HUES64 (cell line): ENCODE measurements around the gene ISYNA1.
A peak's percentile ranks its signal among the peaks of the same experiment; 100 is the strongest.

Source experiments
- H3K27ac ChIP-seq: 2 replicates; pipeline ENCODE4 v1.7.0; 2013; ENCODE audit warnings: low read depth, low read length, inconsistent platforms
- H3K27me3 ChIP-seq: 2 replicates; pipeline ENCODE4 v1.6.1; 2013; ENCODE audit warnings: mild to moderate bottlenecking, low read length; ENCODE audit not compliant: insufficient read depth
- H3K36me3 ChIP-seq: 2 replicates; pipeline ENCODE4 v1.6.1; 2013; ENCODE audit warnings: mild to moderate bottlenecking, low read length; ENCODE audit not compliant: insufficient read depth
- H3K4me1 ChIP-seq: 2 replicates; pipeline ENCODE4 v1.6.1; 2013; ENCODE audit warnings: mild to moderate bottlenecking, low read length, moderate library complexity; ENCODE audit not compliant: insufficient read depth
- H3K4me3 ChIP-seq: 2 replicates; pipeline ENCODE4 v1.5.1; 2013; ENCODE audit warnings: mild to moderate bottlenecking, low read length, moderate library complexity
- H3K9ac ChIP-seq: 2 replicates; pipeline ENCODE4 v1.6.1; 2013; ENCODE audit warnings: mild to moderate bottlenecking, low read depth, low read length
- H3K9me3 ChIP-seq: 2 replicates; pipeline ENCODE4 v1.6.1; 2013; ENCODE audit warnings: low read depth, low read length; ENCODE audit not compliant: insufficient read depth
- WGBS: fragments of 150-250, 120-280 bp; methylation state at CpG from one replicate; pipeline ENCODE4 v1.1.7; 2013; ENCODE audit warnings: missing lambda C conversion rate; 5-methylcytosine and 5-hydroxymethylcytosine counted together

ISYNA1 gene

DNA sequence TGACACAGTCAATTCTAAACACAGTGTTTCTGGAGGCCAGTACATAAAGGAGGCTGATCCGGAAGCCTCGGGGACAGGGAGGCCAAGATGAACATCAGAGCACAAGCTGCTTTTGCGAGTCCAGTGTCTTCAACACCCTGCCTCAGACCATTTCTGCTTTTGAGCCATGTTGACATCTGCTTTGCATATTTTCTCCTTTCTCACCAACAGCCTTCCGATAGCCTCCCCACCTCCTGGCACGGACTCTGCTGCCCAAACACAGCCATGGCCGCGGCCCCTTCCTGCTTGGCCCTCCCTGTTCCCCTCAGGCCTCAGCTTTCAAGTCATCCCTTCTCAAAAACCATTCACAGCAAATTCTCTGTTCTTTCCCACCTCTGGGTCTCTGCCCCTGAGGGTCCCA is 44.1 kb downstream of the ISYNA1 start:
- H3K9me3 ChIP-seq, result no peaks in the 10 kb centered on the region
- H3K27ac ChIP-seq, result no peak overlapping the region
- no peaks in the 10 kb centered on the region for H3K4me1 ChIP-seq
- 92% methylated on average over 7 of the region's 7 CpGs for WGBS
- no peaks in the 10 kb centered on the region for H3K36me3 ChIP-seq
- H3K4me3 ChIP-seq, result no peak overlapping the region
- H3K27me3 ChIP-seq, result peaks cover 4% of the 10 kb centered on the region
- no peak overlapping the region for H3K9ac ChIP-seq

- Histone ChIP-seq H3K4me3 (no peak overlapping the region), H3K9ac (no peak overlapping the region), H3K36me3 (no peaks in the 10 kb centered on the region), H3K27me3 (peaks cover 13% of the 10 kb centered on the region), H3K4me1 (no peaks in the 10 kb centered on the region), H3K27ac (no peak overlapping the region), H3K9me3 (no peaks in the 10 kb centered on the region)
- 92% methylated on average over 4 of the region's 5 CpGs for WGBS
Measured at GRCh38 chr19:18392926-18393325, 45.0 kb downstream of the ISYNA1 start.

DNA sequence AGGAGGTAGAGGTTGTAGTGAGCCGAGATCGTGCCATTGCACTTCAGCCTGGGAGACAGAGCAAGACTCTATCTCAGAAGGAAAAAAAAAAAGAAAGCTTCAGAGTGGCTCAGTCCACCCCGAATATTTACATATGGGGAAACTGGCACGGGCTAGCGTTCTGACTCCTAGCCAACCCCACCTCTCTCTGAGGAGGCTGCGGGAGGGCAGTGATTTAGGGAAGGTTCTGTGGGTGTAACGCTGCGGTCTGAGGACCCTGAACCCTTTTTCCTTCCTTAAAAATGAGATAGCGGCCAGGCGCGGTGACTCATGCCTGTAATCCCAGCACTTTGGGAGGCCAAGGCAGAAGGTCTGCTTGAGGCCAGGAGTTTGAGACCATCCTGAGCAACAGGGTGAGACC is 45.5 kb downstream of the ISYNA1 start:
- H3K9me3 ChIP-seq, result no peaks in the 10 kb centered on the region
- peaks cover 18% of the 10 kb centered on the region for H3K27me3 ChIP-seq
- no peak overlapping the region for H3K9ac ChIP-seq
- no peak overlapping the region for H3K4me3 ChIP-seq
- no peaks in the 10 kb centered on the region for H3K4me1 ChIP-seq
- WGBS, result 90% methylated on average over 11 of the region's 11 CpGs
- no peak overlapping the region for H3K27ac ChIP-seq
- no peaks in the 10 kb centered on the region for H3K36me3 ChIP-seq

- no peak overlapping the region for H3K27ac ChIP-seq
- no peak overlapping the region for H3K9ac ChIP-seq
- no peaks in the 10 kb centered on the region for H3K4me1 ChIP-seq
- H3K4me3 ChIP-seq, result no peak overlapping the region
- no peaks in the 10 kb centered on the region for H3K36me3 ChIP-seq
- WGBS, result 84% methylated on average over 7 of the region's 9 CpGs
- peaks cover 25% of the 10 kb centered on the region for H3K27me3 ChIP-seq
- H3K9me3 ChIP-seq, result no peaks in the 10 kb centered on the region
Measured at GRCh38 chr19:18391509-18392075, 46.3 kb downstream of the ISYNA1 start.

GRCh38 chr19:18390065-18390907 is 47.6 kb downstream of the ISYNA1 start:
- Histone ChIP-seq H3K9me3 (no peaks in the 10 kb centered on the region), H3K9ac (no peak overlapping the region), H3K4me1 (peaks cover 6% of the 10 kb centered on the region; the same call in 1 of the 2 replicates), H3K4me3 (no peak overlapping the region), H3K36me3 (no peaks in the 10 kb centered on the region), H3K27me3 (peaks cover 25% of the 10 kb centered on the region), H3K27ac (no peak overlapping the region)
- WGBS, result 89% methylated on average over 6 of the region's 6 CpGs

DNA sequence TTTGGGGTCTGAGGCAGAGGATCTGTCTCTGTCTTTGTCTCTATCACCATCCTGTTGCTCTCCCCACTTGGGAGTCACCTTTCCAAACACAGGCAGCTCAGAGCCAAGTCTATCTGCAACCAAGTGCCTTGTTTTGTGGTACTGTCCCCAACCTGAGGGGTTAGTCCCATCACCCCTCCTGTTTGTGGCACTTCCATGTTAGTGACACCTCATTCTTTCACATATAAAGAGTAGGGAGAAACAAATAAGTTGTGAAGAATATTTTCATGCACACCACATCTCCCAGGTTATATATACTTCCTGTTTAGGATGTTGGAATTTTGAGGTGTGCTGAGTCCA is 48.2 kb downstream of the ISYNA1 start:
- no peak overlapping the region for H3K4me3 ChIP-seq
- peaks cover 6% of the 10 kb centered on the region; the same call in 1 of the 2 replicates for H3K4me1 ChIP-seq
- peaks cover 25% of the 10 kb centered on the region for H3K27me3 ChIP-seq
- H3K9ac ChIP-seq, result no peak overlapping the region
- H3K27ac ChIP-seq, result no peak overlapping the region
- H3K9me3 ChIP-seq, result no peaks in the 10 kb centered on the region
- no peaks in the 10 kb centered on the region for H3K36me3 ChIP-seq

GRCh38 chr19:18388960-18389725 is 48.8 kb downstream of the ISYNA1 start:
- H3K36me3 ChIP-seq, result no peaks in the 10 kb centered on the region
- WGBS, result 91% methylated on average over 12 of the region's 13 CpGs
- no peak overlapping the region for H3K9ac ChIP-seq
- H3K9me3 ChIP-seq, result no peaks in the 10 kb centered on the region
- H3K4me1 ChIP-seq, result peaks cover 6% of the 10 kb centered on the region; the same call in 1 of the 2 replicates
- peaks cover 25% of the 10 kb centered on the region for H3K27me3 ChIP-seq
- no peak overlapping the region for H3K4me3 ChIP-seq
- H3K27ac ChIP-seq, result no peak overlapping the region

DNA sequence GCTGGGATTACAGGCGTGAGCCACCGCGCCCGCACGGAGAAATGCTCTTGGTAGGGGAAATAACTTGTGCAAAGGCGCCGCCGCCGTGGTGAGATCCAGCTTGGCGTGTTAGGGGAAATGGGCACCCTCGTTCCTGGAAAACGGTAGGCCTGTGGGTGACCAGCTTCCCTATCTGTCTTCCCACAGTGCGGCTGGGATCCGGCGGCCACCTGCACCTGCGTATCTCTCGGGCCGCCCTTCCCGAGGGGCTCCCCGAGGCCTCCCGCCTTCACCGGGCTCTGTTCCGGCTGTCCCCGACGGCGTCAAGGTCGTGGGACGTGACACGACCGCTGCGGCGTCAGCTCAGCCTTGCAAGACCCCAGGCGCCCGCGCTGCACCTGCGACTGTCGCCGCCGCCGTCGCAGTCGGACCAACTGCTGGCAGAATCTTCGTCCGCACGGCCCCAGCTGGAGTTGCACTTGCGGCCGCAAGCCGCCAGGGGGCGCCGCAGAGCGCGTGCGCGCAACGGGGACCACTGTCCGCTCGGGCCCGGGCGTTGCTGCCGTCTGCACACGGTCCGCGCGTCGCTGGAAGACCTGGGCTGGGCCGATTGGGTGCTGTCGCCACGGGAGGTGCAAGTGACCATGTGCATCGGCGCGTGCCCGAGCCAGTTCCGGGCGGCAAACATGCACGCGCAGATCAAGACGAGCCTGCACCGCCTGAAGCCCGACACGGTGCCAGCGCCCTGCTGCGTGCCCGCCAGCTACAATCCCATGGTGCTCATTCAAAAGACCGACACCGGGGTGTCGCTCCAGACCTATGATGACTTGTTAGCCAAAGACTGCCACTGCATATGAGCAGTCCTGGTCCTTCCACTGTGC is 49.6 kb downstream of the ISYNA1 start:
- H3K9me3 ChIP-seq, result no peaks in the 10 kb centered on the region
- H3K9ac ChIP-seq, result no peak overlapping the region; the same call in 1 of the 2 replicates
- peaks cover 6% of the 10 kb centered on the region; the same call in 1 of the 2 replicates for H3K4me1 ChIP-seq
- peak overlapping the region; percentile 38 for H3K4me3 ChIP-seq
- no peaks in the 10 kb centered on the region for H3K36me3 ChIP-seq
- peaks cover 25% of the 10 kb centered on the region for H3K27me3 ChIP-seq
- WGBS, result 27% methylated on average over 86 of the region's 86 CpGs
- no peak overlapping the region for H3K27ac ChIP-seq

GRCh38 chr19:18386543-18387271 is 51.2 kb downstream of the ISYNA1 start:
- no peak overlapping the region for H3K27ac ChIP-seq
- WGBS, result 88% methylated on average over 14 of the region's 14 CpGs
- H3K36me3 ChIP-seq, result no peaks in the 10 kb centered on the region
- peaks cover 25% of the 10 kb centered on the region for H3K27me3 ChIP-seq
- no peaks in the 10 kb centered on the region for H3K9me3 ChIP-seq
- H3K4me3 ChIP-seq, result peak overlapping the region; percentile 34
- no peak overlapping the region for H3K9ac ChIP-seq
- peaks cover 6% of the 10 kb centered on the region; the same call in 1 of the 2 replicates for H3K4me1 ChIP-seq
